ENCODE results near the gene LITAF.

DNA sequence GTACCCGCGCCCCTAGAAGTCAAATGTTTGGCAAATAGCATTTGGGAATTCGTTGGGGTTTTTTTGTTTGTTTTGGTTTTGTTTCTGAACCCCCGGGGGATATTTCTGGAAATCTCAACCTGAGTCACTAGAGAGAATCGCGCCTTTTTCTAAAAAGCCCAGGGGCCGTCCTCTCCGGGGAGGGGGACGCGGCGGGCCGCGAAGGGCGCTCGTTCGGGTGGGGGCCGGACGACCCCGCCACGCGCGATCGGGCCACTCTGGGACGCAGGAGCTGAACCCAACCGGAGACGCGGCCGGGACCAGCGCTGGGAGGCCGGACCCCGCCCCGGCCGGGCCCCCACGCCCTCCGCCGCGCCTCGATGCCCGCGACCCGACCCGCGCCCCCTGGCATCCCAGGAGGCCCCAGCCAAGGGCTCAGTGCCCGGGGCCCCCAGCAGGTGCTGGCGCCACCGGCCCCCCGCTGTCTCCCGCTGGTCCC, 302 bp downstream of the LITAF start:
- TF ChIP-seq, protein P1, sequence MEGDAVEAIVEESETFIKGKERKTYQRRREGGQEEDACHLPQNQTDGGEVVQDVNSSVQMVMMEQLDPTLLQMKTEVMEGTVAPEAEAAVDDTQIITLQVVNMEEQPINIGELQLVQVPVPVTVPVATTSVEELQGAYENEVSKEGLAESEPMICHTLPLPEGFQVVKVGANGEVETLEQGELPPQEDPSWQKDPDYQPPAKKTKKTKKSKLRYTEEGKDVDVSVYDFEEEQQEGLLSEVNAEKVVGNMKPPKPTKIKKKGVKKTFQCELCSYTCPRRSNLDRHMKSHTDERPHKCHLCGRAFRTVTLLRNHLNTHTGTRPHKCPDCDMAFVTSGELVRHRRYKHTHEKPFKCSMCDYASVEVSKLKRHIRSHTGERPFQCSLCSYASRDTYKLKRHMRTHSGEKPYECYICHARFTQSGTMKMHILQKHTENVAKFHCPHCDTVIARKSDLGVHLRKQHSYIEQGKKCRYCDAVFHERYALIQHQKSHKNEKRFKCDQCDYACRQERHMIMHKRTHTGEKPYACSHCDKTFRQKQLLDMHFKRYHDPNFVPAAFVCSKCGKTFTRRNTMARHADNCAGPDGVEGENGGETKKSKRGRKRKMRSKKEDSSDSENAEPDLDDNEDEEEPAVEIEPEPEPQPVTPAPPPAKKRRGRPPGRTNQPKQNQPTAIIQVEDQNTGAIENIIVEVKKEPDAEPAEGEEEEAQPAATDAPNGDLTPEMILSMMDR (conservative IDR thresholded peaks at IDR 0.05; ENCODE audit: low read length): no peak
- TF ChIP-seq EZH2phosphoT487 (IDR thresholded peaks at IDR 0.05; ENCODE audit: borderline replicate concordance, low read depth, low read length): no peak
